Measurements from ENCODE around the gene IQSEC1.

DNA sequence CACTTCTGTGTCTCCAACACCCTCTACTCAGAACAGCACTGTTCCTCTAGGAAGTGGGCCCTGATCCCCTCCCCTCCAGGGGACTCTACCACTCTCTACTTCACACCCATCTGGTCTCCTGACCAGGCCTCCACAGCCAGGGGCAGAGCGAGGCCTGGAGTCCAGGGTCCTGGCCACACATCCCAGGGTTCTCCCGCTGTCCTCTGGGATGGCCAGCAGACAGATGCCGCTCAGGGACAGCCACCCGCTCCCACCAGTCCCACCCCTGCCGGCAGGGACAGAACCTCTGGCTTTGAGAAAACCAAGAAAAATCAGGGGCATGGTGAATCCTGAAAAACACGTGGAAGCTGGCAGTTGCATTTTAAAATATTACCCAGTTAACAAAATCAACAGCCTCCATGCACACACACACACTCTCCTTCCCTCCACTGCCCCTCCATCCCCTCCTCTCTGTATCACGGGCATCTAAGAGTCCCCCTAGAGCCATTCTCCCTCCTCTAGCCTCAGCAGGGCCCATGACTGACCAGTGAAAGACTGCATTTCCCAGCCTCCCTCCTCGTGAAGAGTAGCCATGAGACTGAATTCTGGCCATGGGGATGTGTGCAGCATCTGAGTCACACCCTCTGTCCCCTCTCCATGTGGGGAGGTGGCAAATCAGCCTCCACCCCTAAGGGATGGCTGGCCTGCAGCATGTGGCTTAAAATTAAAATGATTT is 32.1 kb upstream of the IQSEC1 start:
- no peak for TF ChIP-seq TAF1 (IDR thresholded peaks at IDR 0.05; ENCODE audit: borderline replicate concordance, low read depth, low read length)
- TF ChIP-seq POLR2A (IDR thresholded peaks at IDR 0.05; ENCODE audit: low read depth, low read length): no peak

Measured in GM12892 (cell line).